OCI-LY3 (cell line): ENCODE results near the gene CCR4.
"Not testable (repeated sequence)": the region's sequence is repeated elsewhere in the genome, so short reads cannot be mapped to it uniquely, and the experiment has no call there.

Experiments
- H2AFZ ChIP-seq: fragments of 200-600, 300-600 bp; shearing (Covaris generic); 2 replicates; pipeline ENCODE4 v1.6.0; 2014; ENCODE audit warnings: antibody characterized with exemption, low read depth, low read length
- H3K27ac ChIP-seq: fragments of 200-600, 300-600 bp; sonication (generic); 2 replicates; pipeline ENCODE4 v1.5.1; 2014; ENCODE audit warnings: mild to moderate bottlenecking, low read length, moderate library complexity, mixed read lengths
- H3K27me3 ChIP-seq: fragments of 200-600, 300-600 bp; sonication (generic); 2 replicates; pipeline ENCODE4 v1.6.1; 2014; ENCODE audit warnings: low read depth, low read length, mixed read lengths
- H3K36me3 ChIP-seq: fragments of 200-600, 300-600 bp; sonication (generic); replicated peaks from 2 replicates; pipeline ENCODE3; 2014; ENCODE audit warnings: low read depth, low read length, mixed read lengths
- H3K4me1 ChIP-seq: fragments of 300-600, 200-600 bp; sonication (generic); 2 replicates; pipeline ENCODE4 v1.6.1; 2014; ENCODE audit warnings: low read length, mixed read lengths
- H3K4me2 ChIP-seq: fragments of 200-600, 300-600 bp; sonication (generic); 2 replicates; pipeline ENCODE4 v1.6.1; 2014; ENCODE audit warnings: low read length, mixed read lengths
- H3K4me3 ChIP-seq: fragments of 300-600, 200-600 bp; sonication (generic); 2 replicates; pipeline ENCODE4 v1.5.1; 2014; ENCODE audit warnings: antibody characterized with exemption, mild to moderate bottlenecking, low read length, moderate library complexity
- H3K79me2 ChIP-seq: fragments of 300-600, 200-600 bp; shearing (Covaris generic); 2 replicates; pipeline ENCODE4 v1.6.1; 2014; ENCODE audit warnings: mild to moderate bottlenecking, low read length, mixed read lengths
- H3K9ac ChIP-seq: fragments of 300-600, 200-600 bp; shearing (Covaris generic); 2 replicates; pipeline ENCODE4 v1.6.0; 2014; ENCODE audit warnings: mild to moderate bottlenecking, low read length, moderate library complexity
- H3K9me3 ChIP-seq: fragments of 200-600, 300-600 bp; shearing (Covaris generic); 2 replicates; pipeline ENCODE4 v1.6.1; 2014; ENCODE audit warnings: low read length, mixed read lengths; ENCODE audit not compliant: insufficient read depth
- H4K20me1 ChIP-seq: fragments of 200-600, 300-600 bp; sonication (generic); 2 replicates; pipeline ENCODE4 v1.6.1; 2016; ENCODE audit warnings: low read length, mixed read lengths; ENCODE audit not compliant: insufficient read depth
- CTCF ChIP-seq: fragments of 200-600, 300-600 bp; sonication (generic); IDR thresholded peaks from 2 replicates; pipeline ENCODE4 v1.5.1; 2014; ENCODE audit warnings: antibody characterized with exemption, low read length, low read depth
- EZH2phosphoT487 ChIP-seq: fragments of 200-600 bp; shearing (Covaris generic); IDR thresholded peaks from 2 replicates; pipeline ENCODE4 v1.6.1; 2018; ENCODE audit warnings: antibody characterized with exemption, mixed run types, low read depth

The CCR4 gene

GRCh38 chr3:32978331-32978730 lies 26.9 kb downstream of the CCR4 start:
- Histone ChIP-seq H3K36me3 (no peaks in the 10 kb centered on the region), H3K79me2 (no peaks in the 10 kb centered on the region), H2AFZ (no peak overlapping the region), H3K27ac (no peak overlapping the region), H3K4me3 (no peak overlapping the region), H3K9me3 (no peaks in the 10 kb centered on the region), H3K27me3 (no peaks in the 10 kb centered on the region), H4K20me1 (no peaks in the 10 kb centered on the region), H3K9ac (no peak overlapping the region), H3K4me1 (peaks cover 21% of the 10 kb centered on the region), H3K4me2 (no peak overlapping the region)
- TF ChIP-seq EZH2phosphoT487 = no peak
- TF ChIP-seq CTCF = no peak

- TF ChIP-seq CTCF = no peak
- no peak for TF ChIP-seq EZH2phosphoT487
- H2AFZ ChIP-seq = no peak overlapping the region
- H3K9me3 ChIP-seq = no peaks in the 10 kb centered on the region
- no peaks in the 10 kb centered on the region for H3K79me2 ChIP-seq
- no peak overlapping the region for H3K9ac ChIP-seq
- H3K27me3 ChIP-seq = no peaks in the 10 kb centered on the region
- no peak overlapping the region for H3K27ac ChIP-seq
- no peak overlapping the region for H3K4me3 ChIP-seq
- H3K4me2 ChIP-seq = no peak overlapping the region
- H4K20me1 ChIP-seq = no peaks in the 10 kb centered on the region
- H3K4me1 ChIP-seq = peaks cover 22% of the 10 kb centered on the region
- H3K36me3 ChIP-seq = no peaks in the 10 kb centered on the region
Measured at GRCh38 chr3:32983124-32983523, 31.7 kb downstream of the CCR4 start.

- not testable (repeated sequence) for H3K27ac ChIP-seq, H4K20me1 ChIP-seq, H3K4me2 ChIP-seq, H3K4me3 ChIP-seq, H3K27me3 ChIP-seq, H3K79me2 ChIP-seq, H3K36me3 ChIP-seq, H3K9ac ChIP-seq, H3K9me3 ChIP-seq, H2AFZ ChIP-seq
- peaks cover 39% of the 10 kb centered on the region for H3K4me1 ChIP-seq
Measured at GRCh38 chr3:32984918-32985317, 33.5 kb downstream of the CCR4 start.

- Histone ChIP-seq H3K9ac (peak overlapping the region; percentile 32; the same call in 1 of the 2 replicates), H3K9me3 (no peaks in the 10 kb centered on the region), H2AFZ (peak overlapping the region; percentile 14; the same call in 1 of the 2 replicates), H3K4me2 (peak overlapping the region; percentile 53), H3K27ac (peak overlapping the region; percentile 75), H3K27me3 (no peaks in the 10 kb centered on the region), H3K79me2 (no peaks in the 10 kb centered on the region), H4K20me1 (no peaks in the 10 kb centered on the region), H3K36me3 (peaks cover 9% of the 10 kb centered on the region), H3K4me1 (peaks cover 75% of the 10 kb centered on the region), H3K4me3 (peak overlapping the region; percentile 4; the same call in 1 of the 2 replicates)
- TF ChIP-seq EZH2phosphoT487 (no peak), CTCF (no peak)
Measured at GRCh38 chr3:32989171-32989570, 37.7 kb downstream of the CCR4 start.

GRCh38 chr3:32990116-32990515 lies 38.7 kb downstream of the CCR4 start:
- no peak overlapping the region for H3K9ac ChIP-seq
- H3K27me3 ChIP-seq = no peaks in the 10 kb centered on the region
- no peak overlapping the region for H3K4me2 ChIP-seq
- H3K4me3 ChIP-seq = no peak overlapping the region
- H3K9me3 ChIP-seq = no peaks in the 10 kb centered on the region
- TF ChIP-seq CTCF = no peak
- no peak for TF ChIP-seq EZH2phosphoT487
- peaks cover 9% of the 10 kb centered on the region for H3K36me3 ChIP-seq
- peak overlapping the region; percentile 75; the same call in 1 of the 2 replicates for H3K27ac ChIP-seq
- H3K79me2 ChIP-seq = no peaks in the 10 kb centered on the region
- H2AFZ ChIP-seq = no peak overlapping the region
- H3K4me1 ChIP-seq = peaks cover 75% of the 10 kb centered on the region
- H4K20me1 ChIP-seq = no peaks in the 10 kb centered on the region
